ENCODE data around the gene GINM1. TPM values are rescaled to one million over a fixed set of nuclear protein-coding genes. Genes with fewer than 3 reads are reported as not detected.
A peak's percentile ranks its signal among the peaks of the same experiment; 100 is the strongest.

Gene GINM1
- total and polyA plus RNA-seq, 2 of the 8 experiments (the other 6 are each of a cell fraction or from before 2014, with no cell fraction given) = 5.1 to 21.6 TPM

- no peak for TF ChIP-seq ATF3 (IDR thresholded peaks at IDR 0.05; ENCODE audit: insufficient read depth, low read depth, low read length)
- no peak for TF ChIP-seq MAFK (IDR thresholded peaks at IDR 0.05; ENCODE audit: low read depth, low read length)
- TF ChIP-seq KDM4A (IDR thresholded peaks at IDR 0.05; ENCODE audit: low read depth, low read length, severe bottlenecking) = no peak
- no peak for TF ChIP-seq CBX8 (IDR thresholded peaks at IDR 0.05; ENCODE audit: borderline replicate concordance, low read depth, low read length)
- TF ChIP-seq YY1 (IDR thresholded peaks at IDR 0.05; ENCODE audit: low read depth, low read length) = peak; percentile 56; the same call in 1 of the 2 replicates
- no peak for TF ChIP-seq POU5F1 (IDR thresholded peaks at IDR 0.05; ENCODE audit: low read depth, low read length)
- TF ChIP-seq USF2 (IDR thresholded peaks at IDR 0.05; ENCODE audit: low read length) = no peak
- TF ChIP-seq TAF7 (optimal IDR thresholded peaks at IDR 0.05; ENCODE audit: borderline replicate concordance, low read depth, low read length) = no peak
- TF ChIP-seq ASH2L (IDR thresholded peaks at IDR 0.05; ENCODE audit: low read length) = no peak
- TF ChIP-seq TAF1 (IDR thresholded peaks at IDR 0.05; ENCODE audit: low read depth, low read length) = no peak
- TF ChIP-seq CHD1 (IDR thresholded peaks at IDR 0.05; ENCODE audit: low read depth, low read length) = no peak; the same call in 1 of the 2 replicates
- TF ChIP-seq NRF1 (IDR thresholded peaks at IDR 0.05; ENCODE audit: low read depth, low read length) = peak; percentile 85
- TF ChIP-seq E2F6 (IDR thresholded peaks at IDR 0.05) = no peak
- TF ChIP-seq SIN3A (conservative IDR thresholded peaks at IDR 0.05 in 1 of 2, IDR thresholded peaks at IDR 0.05 in 1 of 2; ENCODE audit: low read depth in 1 of 2, low read length in 2 of 2) = peak; percentile 97 to 99
- TF ChIP-seq MAX (IDR thresholded peaks at IDR 0.05) = peak; percentile 69
- no peak for TF ChIP-seq EZH2 (IDR thresholded peaks at IDR 0.05; ENCODE audit: low read depth, low read length, severe bottlenecking)
- no peak for TF ChIP-seq PHF8 (conservative IDR thresholded peaks at IDR 0.05; ENCODE audit: low read depth, low read length)
- TF ChIP-seq JUND (IDR thresholded peaks at IDR 0.05; ENCODE audit: low read length) = 0 out of 2 replicates have a peak, but pooled peaks have one; percentile 36
Measured at GRCh38 chr6:149565527-149566409, at the start of gene GINM1 (continued).

Measured in H1 (cell line).